ENCODE measurements around the gene SP140.
"Not testable (repeated sequence)": the region's sequence is repeated elsewhere in the genome, so short reads cannot be mapped to it uniquely, and the experiment has no call there.

Gene SP140

GRCh38 chr2:230286048-230286447 is 60.5 kb downstream of the SP140 start:
- DNase-seq (ENCODE audit: low read depth in 2 of 2), result no peak

DNA sequence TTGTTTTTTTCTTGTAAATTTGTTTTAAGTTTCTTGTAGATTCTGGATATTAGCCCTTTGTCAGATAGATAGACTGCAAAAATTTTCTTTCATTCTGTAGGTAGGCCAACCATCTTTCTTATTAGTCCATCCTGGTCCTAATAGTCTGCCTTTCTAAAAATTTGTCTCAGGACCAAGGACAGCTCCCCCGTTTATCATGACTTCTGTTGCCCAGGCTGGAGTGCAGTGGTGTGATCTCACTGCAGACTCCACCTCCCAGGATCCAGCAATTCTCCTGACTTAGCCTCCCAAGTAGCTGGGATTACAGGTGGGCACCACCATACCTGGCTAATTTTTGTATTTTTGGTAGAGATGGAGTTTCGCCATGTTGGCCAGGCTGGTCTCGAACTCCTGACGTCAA is 63.8 kb downstream of the SP140 start:
- not testable (repeated sequence) for DNase-seq (ENCODE audit: low read depth in 2 of 2)

DNA sequence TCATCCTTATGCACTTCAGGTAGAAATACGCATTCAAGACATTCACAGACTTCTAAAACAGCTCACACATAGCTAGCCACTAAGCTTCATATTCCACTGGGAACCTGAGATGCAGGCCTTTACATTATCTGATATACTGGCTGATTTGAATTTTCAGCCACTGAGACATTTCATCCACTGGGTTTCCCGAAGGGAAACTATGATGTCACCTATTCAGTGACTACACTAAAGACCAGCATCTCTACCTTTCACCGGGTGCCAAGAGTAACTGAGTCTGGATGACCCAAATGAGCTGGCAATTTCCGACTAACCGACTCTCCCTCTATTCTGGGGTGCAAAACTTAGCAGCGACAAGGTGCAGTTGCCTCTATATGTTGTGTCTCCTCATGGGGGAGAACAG is 69.7 kb downstream of the SP140 start:
- no peak for DNase-seq (ENCODE audit: low read depth in 2 of 2)

DNA sequence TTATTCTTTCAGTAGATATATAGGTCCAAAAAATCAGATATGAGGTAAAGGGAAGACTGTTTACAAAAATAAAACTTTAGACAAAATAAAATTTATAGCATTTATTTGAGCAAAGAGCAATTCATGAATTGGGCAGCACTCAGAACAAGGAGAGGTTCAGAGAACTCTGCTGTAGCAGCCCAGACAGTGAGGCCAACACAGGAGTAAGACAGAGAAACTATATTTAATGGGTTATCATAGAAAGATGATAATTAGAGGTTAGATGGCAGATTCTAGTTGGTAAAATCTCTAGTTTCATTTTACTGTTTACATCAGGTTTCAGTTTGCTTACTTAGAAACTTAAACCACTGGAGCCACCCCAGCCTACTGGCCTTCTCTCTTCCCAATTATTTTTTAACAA is 71.4 kb downstream of the SP140 start:
- DNase-seq (ENCODE audit: low read depth in 2 of 2), result no peak

- no peak for DNase-seq (ENCODE audit: low read depth in 2 of 2)
Observed at GRCh38 chr2:230299618-230300017, 74.1 kb downstream of the SP140 start.

- no peak for DNase-seq (ENCODE audit: low read depth in 2 of 2)
Observed at GRCh38 chr2:230305416-230306275, 80.1 kb downstream of the SP140 start.

DNA sequence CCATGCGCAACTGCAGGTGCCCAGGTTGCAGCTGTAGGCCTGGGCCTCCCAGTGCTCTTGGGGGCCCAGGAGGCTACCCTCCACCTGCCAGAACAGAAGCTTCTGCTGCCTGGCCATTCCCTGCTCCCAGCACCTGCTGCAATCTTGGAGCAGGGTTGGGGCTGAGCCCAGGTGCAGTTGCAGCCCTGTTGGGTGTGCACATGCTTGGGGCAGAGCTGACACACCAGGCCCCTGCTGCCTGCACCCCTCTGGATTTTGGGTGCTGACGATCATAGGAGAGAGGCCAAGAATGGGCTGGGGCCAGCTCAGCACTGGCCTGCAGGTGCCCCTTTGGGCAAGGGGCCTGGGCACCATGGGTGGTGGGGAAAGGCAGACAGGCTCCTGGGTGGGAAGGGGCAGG is 80.9 kb downstream of the SP140 start:
- DNase-seq (ENCODE audit: low read depth in 2 of 2), result no peak

GRCh38 chr2:230307485-230307884 is 81.9 kb downstream of the SP140 start:
- no peak for DNase-seq (ENCODE audit: low read depth in 2 of 2)

GRCh38 chr2:230308402-230309000 is 83.0 kb downstream of the SP140 start:
- DNase-seq (ENCODE audit: low read depth in 2 of 2), result no peak

DNA sequence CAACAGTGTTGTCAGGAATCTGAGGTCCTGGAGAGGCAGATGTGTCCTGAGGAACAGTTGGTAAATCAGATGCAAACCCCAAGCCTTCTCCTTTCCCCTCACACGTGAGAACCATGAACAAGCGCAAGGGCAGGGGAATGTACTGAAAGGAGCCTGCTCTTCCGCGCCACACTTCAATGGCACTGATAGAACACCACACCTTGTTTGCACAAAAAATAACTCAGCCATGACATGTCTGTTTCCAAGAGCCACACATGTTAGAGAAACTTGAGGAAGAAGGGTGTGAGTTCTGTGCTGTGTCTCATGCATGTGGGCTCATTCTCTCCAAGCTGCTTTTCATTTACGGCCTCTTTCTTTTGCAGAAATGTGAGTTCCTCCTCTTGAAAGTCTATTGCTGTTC is 85.3 kb downstream of the SP140 start:
- not testable (repeated sequence) for DNase-seq (ENCODE audit: low read depth in 2 of 2)

- not testable (repeated sequence) for DNase-seq (ENCODE audit: low read depth in 2 of 2)
Observed at GRCh38 chr2:230311634-230312033, 86.1 kb downstream of the SP140 start.

DNA sequence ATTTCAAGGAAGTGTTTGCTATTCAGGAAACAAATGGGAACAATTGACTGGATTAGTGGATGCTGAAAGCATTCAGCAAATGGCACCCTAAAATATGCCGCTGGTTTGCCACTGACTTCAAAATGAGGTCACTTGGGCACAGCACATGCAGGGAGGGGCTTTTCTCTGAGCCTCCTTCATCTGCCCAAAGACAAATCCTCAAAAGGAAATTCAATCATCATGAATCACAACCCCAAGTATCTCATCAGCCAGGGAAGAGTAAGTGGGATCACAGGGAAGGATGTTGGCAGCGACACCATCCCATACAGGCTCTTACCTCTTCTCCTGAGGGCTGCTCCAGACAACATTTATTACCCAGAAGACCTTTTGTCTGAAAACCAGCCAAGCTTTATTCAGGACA is 87.1 kb downstream of the SP140 start:
- no peak for DNase-seq (ENCODE audit: low read depth in 2 of 2)

DNA sequence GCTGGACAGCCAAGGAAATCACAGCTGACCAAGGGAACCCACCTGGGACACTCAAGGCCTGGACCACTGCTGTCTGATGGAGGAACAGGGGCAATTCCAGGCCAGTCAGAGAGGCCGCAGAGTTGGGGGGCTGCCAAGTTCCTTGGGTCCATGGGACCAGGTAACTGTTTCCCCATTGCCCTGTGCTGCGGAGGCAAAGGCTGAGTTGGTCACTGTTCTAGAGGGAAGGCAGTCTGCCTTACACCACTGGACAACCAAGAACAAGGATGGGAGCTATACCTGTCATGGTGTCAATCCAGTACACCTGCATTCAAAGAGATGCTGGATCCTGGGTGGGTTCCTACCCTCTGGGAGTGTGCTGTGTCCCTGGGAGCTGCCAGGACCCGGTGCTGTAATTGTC is 91.8 kb downstream of the SP140 start:
- DNase-seq (ENCODE audit: low read depth in 2 of 2), result no peak

DNA sequence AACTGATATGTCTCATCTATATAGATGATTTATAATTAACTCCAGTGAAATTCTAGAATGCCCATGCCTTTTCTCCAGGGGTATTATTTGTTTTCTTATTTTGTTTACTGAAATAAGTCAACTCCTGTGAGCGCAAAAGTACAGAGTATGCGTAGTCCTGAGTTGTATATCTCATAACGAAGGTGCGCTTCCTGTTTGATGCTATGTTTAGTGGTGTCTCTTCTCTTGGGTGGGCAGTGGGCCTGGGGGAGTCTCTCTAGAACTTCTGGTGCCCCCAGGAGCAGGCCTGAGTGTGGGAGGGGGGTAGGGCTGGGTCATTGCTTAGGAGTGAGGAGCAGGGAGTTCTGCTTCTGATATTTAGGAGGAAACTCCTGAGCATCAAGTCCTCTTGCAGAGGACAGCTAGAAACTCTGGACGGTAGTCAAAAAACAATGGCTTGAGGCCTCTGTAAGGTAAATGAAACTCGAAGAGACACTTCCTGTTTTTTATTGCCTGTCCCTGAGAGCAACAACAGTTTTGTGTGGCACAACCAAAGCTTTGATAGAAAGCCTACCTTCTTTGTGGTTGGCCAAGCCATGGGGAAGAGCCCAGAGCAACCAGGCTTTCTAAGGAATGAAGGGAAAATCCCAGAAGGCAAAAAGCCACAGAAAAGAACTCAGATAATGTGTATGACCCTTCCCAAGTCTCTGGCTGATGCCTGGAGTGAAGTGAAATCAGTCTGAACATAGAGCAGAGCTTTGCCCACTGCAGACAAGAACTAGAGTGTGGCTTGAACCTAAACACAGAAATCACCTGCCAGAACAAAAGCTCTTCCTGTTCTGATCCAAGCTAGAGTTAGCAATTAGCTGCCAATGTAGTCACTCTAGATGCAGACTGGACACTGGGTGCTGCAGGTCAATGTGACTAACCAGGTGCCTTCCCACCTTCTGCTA is 92.9 kb downstream of the SP140 start:
- DNase-seq (ENCODE audit: low read depth in 2 of 2), result no peak

DNA sequence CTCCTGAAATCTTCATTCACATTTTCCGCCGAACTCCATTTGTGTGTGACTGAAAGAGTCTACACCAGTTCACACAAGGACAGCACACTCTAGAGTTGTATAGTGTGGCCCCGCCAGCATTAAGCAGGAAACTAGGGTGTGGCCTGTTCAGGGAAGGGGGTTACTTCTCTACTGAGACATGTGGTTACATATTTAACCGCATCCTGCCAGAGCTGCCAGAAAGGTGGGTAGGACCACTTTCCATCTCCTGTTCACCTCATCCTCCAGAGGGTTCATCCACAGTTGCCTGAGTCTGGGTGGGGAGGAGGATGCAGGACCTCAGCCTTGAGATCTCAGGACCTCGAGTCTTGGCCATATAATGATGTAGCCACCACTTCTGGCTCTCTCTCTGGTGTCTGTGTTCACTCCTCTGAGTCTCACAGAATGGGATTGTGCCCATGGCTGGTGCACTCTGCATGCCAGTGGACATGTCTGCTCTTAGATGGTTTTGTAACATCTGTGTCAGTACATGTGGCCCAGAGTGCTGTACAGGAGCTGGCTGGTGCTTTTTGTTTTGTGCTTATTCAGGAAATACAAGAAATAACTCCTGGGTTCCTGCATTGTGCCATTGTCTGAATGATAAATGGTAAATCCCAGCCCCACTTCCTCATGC is 93.8 kb downstream of the SP140 start:
- DNase-seq (ENCODE audit: low read depth in 2 of 2), result peak; percentile 25 to 39

DNA sequence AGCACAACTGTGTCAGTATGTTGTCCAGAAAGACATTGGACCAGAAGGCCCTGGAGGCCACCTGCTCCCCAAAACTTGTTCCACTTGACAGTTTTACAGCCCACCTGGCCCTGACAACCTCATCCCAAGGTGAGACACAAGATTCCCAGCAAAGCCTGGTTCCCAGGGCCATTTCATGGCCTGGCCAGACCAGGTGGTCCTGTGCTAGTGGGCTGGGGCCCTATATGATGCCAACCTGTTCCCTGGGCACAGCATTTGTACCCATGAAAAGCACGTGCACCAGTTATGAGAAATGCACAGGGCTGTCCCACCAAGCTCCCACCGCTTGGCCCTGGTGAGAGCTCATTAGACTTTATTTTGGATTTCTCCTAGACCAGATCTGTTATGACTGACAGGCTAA is 95.5 kb downstream of the SP140 start:
- DNase-seq (ENCODE audit: low read depth in 2 of 2), result no peak

GRCh38 chr2:230322561-230323384 is 97.2 kb downstream of the SP140 start:
- no peak for DNase-seq (ENCODE audit: low read depth in 2 of 2)

DNA sequence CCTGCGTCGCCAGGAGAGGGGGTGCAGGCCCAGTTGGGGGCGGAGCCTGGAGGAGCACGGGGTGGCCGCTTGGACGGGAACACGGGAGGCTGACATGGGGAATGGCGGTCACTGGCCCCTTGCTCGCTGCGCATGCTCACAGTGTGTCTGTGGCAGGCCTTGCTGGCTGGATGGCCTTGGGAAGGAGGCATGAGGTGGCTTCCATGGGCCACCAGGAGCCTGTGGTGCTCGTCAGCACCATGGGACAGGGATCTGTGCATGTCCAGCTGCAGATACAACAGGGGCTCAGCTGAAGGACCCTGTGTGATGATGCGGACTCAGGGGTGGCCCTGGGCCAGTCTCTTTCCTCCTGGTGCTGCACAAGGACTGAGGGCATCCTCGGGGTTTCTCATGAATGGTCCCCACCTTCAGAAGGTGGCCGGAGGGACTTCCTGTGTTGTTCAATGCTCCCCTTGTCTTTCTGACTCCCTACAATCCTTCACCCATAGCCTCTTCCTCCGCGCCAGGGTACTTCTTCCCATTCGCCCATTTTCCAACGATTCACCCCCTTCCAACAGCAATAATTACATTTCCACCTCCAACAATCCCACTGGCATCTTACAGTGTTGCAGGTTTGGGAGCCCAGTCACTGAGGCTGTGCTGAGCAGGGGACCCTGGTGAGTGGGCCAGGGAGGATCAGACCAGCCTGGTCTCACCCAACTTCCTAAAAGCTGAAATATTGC is 98.0 kb downstream of the SP140 start:
- DNase-seq (ENCODE audit: low read depth in 2 of 2), result no peak

- DNase-seq (ENCODE audit: low read depth in 2 of 2), result no peak
Observed at GRCh38 chr2:230324503-230324902, 99.0 kb downstream of the SP140 start.
